ENCODE data around the gene ZBP1.

Gene ZBP1

GRCh38 chr20:57571782-57572416 is 48.3 kb downstream of the ZBP1 start:
- no peak for DNase-seq (ENCODE audit: low read depth in 2 of 2)

GRCh38 chr20:57570920-57571319 is 49.3 kb downstream of the ZBP1 start:
- no peak for DNase-seq (ENCODE audit: low read depth in 2 of 2)

- DNase-seq (ENCODE audit: low read depth in 2 of 2), result no peak
Observed at GRCh38 chr20:57570145-57570850, 49.9 kb downstream of the ZBP1 start.

- DNase-seq (ENCODE audit: low read depth in 2 of 2), result no peak
Observed at GRCh38 chr20:57568960-57569359, 51.3 kb downstream of the ZBP1 start.

DNA sequence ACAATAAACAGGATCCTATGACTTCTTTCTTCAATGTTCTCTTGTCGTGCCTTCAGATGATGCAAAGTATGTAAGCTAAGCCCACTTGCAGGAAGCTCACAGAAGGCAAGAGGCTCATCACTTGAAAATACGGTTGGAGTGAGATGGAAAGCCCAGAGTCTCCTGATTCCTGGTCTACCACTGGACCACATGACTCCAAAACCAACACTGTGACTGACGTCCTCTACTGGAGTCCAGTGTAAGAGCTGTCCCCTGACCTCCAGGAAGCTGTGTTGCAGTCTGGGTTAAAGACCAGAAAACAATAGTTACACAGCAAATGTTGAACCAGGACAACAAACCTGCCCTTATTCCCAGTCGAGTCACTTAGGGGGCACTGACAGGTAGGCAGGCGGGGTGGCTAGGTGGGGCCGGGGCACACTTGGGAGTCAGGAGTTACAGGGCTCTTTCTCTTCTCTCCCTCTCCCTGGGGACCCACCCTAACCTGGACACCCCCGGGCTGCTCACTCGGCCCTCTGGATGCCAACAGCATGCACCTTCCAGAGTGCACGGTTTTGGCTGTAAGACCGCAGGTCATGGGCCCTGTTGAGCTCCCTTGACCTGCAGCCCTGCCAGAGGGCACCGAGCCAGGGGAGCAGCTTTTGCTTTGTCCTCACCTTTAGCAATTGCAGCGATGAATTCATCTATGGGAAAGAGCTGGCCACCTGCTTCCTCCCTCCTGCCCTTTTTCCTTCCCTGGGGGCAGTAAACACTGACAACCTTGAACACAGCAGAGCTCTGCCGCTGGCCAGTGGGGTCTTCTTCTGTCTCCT is 51.9 kb downstream of the ZBP1 start:
- no peak for DNase-seq (ENCODE audit: low read depth in 2 of 2)

GRCh38 chr20:57567471-57568079 is 52.7 kb downstream of the ZBP1 start:
- no peak for DNase-seq (ENCODE audit: low read depth in 2 of 2)

DNA sequence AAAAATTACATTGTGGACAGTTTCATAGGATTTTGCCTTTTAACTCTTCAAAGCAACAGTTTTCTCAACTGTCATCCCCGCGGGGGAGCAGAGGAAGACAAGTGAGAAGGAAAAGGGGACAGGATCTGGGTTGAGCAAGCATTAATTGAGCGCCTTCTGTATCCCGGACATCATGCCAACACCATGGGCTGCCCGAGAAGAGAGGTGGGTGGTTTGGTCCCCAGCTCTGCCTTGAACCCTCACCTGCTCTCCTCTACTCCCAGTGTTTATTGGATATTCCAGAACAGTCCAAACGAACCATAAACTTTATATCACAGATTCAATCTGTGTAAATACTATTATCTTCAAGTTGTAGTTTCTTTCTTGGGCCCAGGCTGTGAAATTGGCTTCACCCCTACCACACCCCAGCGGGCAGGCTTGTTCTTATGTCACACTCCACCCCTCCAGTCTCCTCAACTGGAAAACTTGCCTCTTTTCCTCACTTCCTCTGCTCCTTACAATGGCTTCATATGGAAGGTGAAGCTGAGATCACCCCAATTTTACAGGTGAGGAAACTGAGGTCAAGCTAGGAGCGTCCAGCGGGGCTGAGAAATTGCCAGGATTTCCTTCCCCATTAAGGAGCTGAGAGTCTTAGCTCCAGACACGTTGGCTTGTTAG is 53.3 kb downstream of the ZBP1 start:
- no peak for DNase-seq (ENCODE audit: low read depth in 2 of 2)

- no peak for DNase-seq (ENCODE audit: low read depth in 2 of 2)
Observed at GRCh38 chr20:57566399-57566798, 53.8 kb downstream of the ZBP1 start.

GRCh38 chr20:57564951-57565642 is 55.1 kb downstream of the ZBP1 start:
- DNase-seq (ENCODE audit: low read depth in 2 of 2), result no peak

DNA sequence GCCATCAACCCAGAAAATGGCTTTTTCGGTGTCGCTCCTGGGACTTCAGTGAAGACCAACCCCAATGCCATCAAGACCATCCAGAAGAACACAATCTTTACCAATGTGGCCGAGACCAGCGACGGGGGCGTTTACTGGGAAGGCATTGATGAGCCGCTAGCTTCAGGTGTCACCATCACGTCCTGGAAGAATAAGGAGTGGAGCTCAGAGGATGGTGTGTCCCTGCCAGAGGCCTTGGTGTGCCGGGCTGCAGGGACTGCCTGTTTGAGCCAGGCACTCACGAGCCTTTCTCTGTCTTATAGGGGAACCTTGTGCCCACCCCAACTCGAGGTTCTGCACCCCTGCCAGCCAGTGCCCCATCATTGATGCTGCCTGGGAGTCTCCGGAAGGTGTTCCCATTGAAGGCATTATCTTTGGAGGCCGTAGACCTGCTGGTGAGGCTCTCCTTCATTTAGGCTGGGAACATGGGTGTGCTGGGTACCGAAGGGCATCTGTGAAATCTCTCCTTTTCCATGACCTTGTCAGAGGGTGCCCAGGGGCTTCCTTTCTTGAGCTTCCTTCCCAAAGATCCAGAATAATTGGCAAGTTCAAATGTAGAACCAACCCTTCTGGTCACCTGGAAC is 55.9 kb downstream of the ZBP1 start:
- DNase-seq (ENCODE audit: low read depth in 2 of 2), result no peak

DNA sequence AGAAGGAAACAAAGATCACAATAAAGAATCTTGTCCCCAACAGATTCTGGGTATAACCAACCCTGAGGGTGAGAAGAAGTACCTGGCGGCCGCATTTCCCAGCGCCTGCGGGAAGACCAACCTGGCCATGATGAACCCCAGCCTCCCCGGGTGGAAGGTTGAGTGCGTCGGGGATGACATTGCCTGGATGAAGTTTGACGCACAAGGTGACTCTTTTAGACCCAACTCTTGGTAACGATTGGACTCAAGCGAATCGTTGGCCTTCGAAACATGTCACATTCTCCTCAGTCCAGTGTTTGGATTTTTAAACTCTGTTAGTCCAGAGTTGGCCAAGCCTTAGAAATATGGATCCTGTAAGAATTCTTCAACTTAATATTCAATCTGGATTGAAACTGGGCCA is 56.7 kb downstream of the ZBP1 start:
- DNase-seq (ENCODE audit: low read depth in 2 of 2), result no peak

- no peak for DNase-seq (ENCODE audit: low read depth in 2 of 2)
Observed at GRCh38 chr20:57562541-57563465, 57.4 kb downstream of the ZBP1 start.

- DNase-seq (ENCODE audit: low read depth in 2 of 2), result no peak
Observed at GRCh38 chr20:57561356-57562279, 58.6 kb downstream of the ZBP1 start.

- no peak for DNase-seq (ENCODE audit: low read depth in 2 of 2)
Observed at GRCh38 chr20:57560554-57561355, 59.5 kb downstream of the ZBP1 start, which contains the start of gene PCK1. Gene PCK1, plus strand, starts transcription at chr20:57561110. Its CDS starts 302 bp downstream, at chr20:57561412.

GRCh38 chr20:57559658-57560553 is 60.3 kb downstream of the ZBP1 start:
- DNase-seq (ENCODE audit: low read depth in 2 of 2), result no peak

GRCh38 chr20:57559289-57559634 is 61.0 kb downstream of the ZBP1 start:
- no peak for DNase-seq (ENCODE audit: low read depth in 2 of 2)

Measured in stimulated activated CD8-positive, alpha-beta memory T cell treated with anti-CD3 and anti-CD28 coated beads, Interleukin-2, amount 100 ng/mL, for 48 hours (primary cell).